Superior temporal gyrus (tissue), 1 donor: ENCODE data around the gene DCDC2B.
"Not testable (repeated sequence)": the region's sequence is repeated elsewhere in the genome, so short reads cannot be mapped to it uniquely, and the experiment has no call there.

Source experiments
- DNase-seq: peaks from one replicate; pipeline ENCODE4 v3.0.0-alpha.2; 2016; ENCODE audit errors: extremely low spot score

Gene DCDC2B

GRCh38 chr1:32255072-32256071 is 46.5 kb downstream of the DCDC2B start:
- no peak for DNase-seq

GRCh38 chr1:32256473-32257226 is 47.8 kb downstream of the DCDC2B start:
- no peak for DNase-seq

GRCh38 chr1:32257227-32257508 is 48.3 kb downstream of the DCDC2B start:
- DNase-seq, result no peak

GRCh38 chr1:32263236-32263593 is 54.3 kb downstream of the DCDC2B start:
- not testable (repeated sequence) for DNase-seq

- no peak for DNase-seq
Measured at GRCh38 chr1:32263744-32264143, 54.9 kb downstream of the DCDC2B start.
